Gastrocnemius medialis (tissue), 4 donors: ENCODE data around the gene KATNAL2. TPM values are rescaled to one million over a fixed set of nuclear protein-coding genes. Genes with fewer than 3 reads are reported as not detected.

Experiments used
- ATAC-seq, 2 donors: fragments of 150-250 bp; one replicate each; pipeline ENCODE4 v1.9.1; 2016
- DNase-seq, 2 donors: peaks; one replicate each; pipeline ENCODE4 v3.0.0-alpha.2; 2019
- H3K27ac ChIP-seq, 4 donors: fragments of 200-600 bp; sonication (generic); 1 replicate in 1 of 4; 2 replicates in 3 of 4; pipeline ENCODE4 v1.5.1; 2016 to 2018; ENCODE audit warnings: mild to moderate bottlenecking in 2 of 4, moderate library complexity in 1 of 4
- H3K27me3 ChIP-seq, 3 donors: fragments of 200-600 bp; sonication (generic) in 2 of 3; 1 replicate in 1 of 3; 2 replicates in 2 of 3; pipeline versions ENCODE4 v1.5.1 to v1.6.0; 2016 to 2019; ENCODE audit warnings: mild to moderate bottlenecking in 1 of 3, moderate library complexity in 1 of 3
- H3K36me3 ChIP-seq, 2 donors: fragments of 200-600 bp; sonication (generic) in 1 of 2; one replicate each; pipeline ENCODE4 v1.5.1; 2017 to 2018
- H3K4me1 ChIP-seq, 2 donors: fragments of 200-600 bp; sonication (generic) in 1 of 2; one replicate each; pipeline ENCODE4 v1.5.1; 2016 to 2017; ENCODE audit warnings: mild to moderate bottlenecking in 2 of 2
- H3K4me3 ChIP-seq, 4 donors: fragments of 200-600 bp; sonication (generic) in 3 of 4; 1 replicate in 1 of 4; 2 replicates in 3 of 4; pipeline ENCODE4 v1.5.1; 2016 to 2019; ENCODE audit warnings: mild to moderate bottlenecking in 2 of 4
- H3K9me3 ChIP-seq, 3 donors: fragments of 200-600 bp; sonication (generic) in 2 of 3; 1 replicate in 1 of 3; 2 replicates in 2 of 3; pipeline ENCODE4 v1.5.1; 2016 to 2019
- CTCF ChIP-seq, 5 experiments: fragments of 450-650 bp in 3 of 5; fragments of 200-600 bp in 2 of 5; sonication (generic) in 2 of 5; IDR thresholded peaks in 4 of 5; conservative IDR thresholded peaks in 1 of 5; 1 replicate in 4 of 5; 2 replicates in 1 of 5; pipeline ENCODE4 v1.5.1; 2016 to 2019; ENCODE audit warnings: antibody characterized with exemption in 5 of 5, mild to moderate bottlenecking in 3 of 5, moderate library complexity in 3 of 5
- POLR2A ChIP-seq, 2 donors: fragments of 450-650 bp; IDR thresholded peaks; one replicate each; pipeline ENCODE4 v1.6.1; 2017; ENCODE audit warnings: antibody characterized with exemption in 2 of 2, mild to moderate bottlenecking in 2 of 2, moderate library complexity in 2 of 2
- in situ Hi-C, 4 donors: fragments of 200-750 bp; cut with MboI; loops; one replicate each; pipeline versions ENCODE4 v1.15.0 to v1.8.0; 2017; ENCODE audit warnings: low sequenced_read_pairs in 4 of 4
- intact Hi-C: fragments of 100-400 bp; cut with DNase I; formaldehyde crosslinking; loops from one replicate; pipeline ENCODE4 v1.15.1; 2023; ENCODE audit warnings: low total_unique reads
- total RNA-seq, 4 donors: library from RNA; depleted of rRNA; stranded (reverse); fragments of >200 nt; gene quantifications; one replicate each; pipeline versions ENCODE4 v1.1.0 to v1.2.3, GENCODE V29; 2016

Gene KATNAL2
- total RNA-seq, 4 donors from 2014 or later, result 0.27 to 2.7 (median 0.52) TPM; not detected in 1

GRCh38 chr18:46942646-46943045 is 25.2 kb downstream of the KATNAL2 start:
- TF ChIP-seq CTCF (IDR thresholded peaks at IDR 0.05 in 4 of 5, conservative IDR thresholded peaks at IDR 0.05 in 1 of 5) (no peak), POLR2A (IDR thresholded peaks at IDR 0.05) (no peak)
- Histone ChIP-seq H3K27ac (no peak overlapping the region), H3K4me1 (peaks cover 24 to 28% of the 10 kb centered on the region in 2 donors), H3K27me3 (no peaks in the 10 kb centered on the region), H3K4me3 (no peak overlapping the region), H3K36me3 (no peaks in the 10 kb centered on the region), H3K9me3 (no peaks in the 10 kb centered on the region)
- no peak for DNase-seq
- in situ Hi-C loops, result no loop called here
- intact Hi-C loops, result no loop called here
- no peak for ATAC-seq

- TF ChIP-seq CTCF (IDR thresholded peaks at IDR 0.05 in 4 of 5, conservative IDR thresholded peaks at IDR 0.05 in 1 of 5) (no peak), POLR2A (IDR thresholded peaks at IDR 0.05) (no peak)
- Histone ChIP-seq H3K9me3 (no peaks in the 10 kb centered on the region), H3K4me3 (peak overlapping the region; percentile 64 to 92 (median 68)), H3K36me3 (no peaks in the 10 kb centered on the region), H3K27me3 (no peaks in the 10 kb centered on the region), H3K4me1 (no peaks in the 10 kb centered on the region), H3K27ac (peak overlapping the region in 1 of 4 donors; percentile 4)
- DNase-seq (peak; percentile 60 to 69), ATAC-seq (peak; percentile 87 to 95)
- in situ Hi-C loops (no loop called here), intact Hi-C loops (no loop called here)
Observed at GRCh38 chr18:46946656-46947282, 29.4 kb downstream of the KATNAL2 start.

DNA sequence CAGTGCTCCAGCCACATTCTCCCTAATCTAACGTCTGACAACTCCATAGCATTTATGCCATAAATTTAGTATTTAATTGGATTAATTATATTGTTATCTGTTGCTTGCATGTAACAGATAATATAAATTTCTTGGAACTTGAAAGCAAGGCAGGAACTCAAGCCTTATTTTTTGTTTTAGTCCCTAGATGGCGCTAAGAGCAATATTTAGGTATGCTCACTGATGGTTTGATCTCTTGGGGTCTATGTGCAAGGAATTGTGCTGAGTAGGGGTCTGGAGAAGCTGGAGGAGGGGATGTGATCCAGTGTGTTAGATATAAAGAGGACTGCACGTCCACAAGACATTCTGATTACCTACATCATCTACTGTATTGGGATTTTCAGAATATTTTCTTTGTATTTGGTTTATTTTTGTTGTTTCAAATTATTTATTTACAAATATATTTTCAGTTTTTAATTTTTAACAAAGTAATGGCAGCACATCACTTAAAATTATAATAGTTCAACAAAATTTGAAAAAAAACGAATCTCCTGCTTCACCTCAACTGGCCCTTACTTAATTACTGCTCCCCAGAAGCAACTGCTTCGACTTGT is 32.8 kb downstream of the KATNAL2 start:
- Histone ChIP-seq H3K27ac (no peak overlapping the region), H3K36me3 (no peaks in the 10 kb centered on the region), H3K4me3 (no peak overlapping the region), H3K27me3 (no peaks in the 10 kb centered on the region), H3K9me3 (no peaks in the 10 kb centered on the region), H3K4me1 (no peaks in the 10 kb centered on the region)
- in situ Hi-C loops, result no loop called here
- TF ChIP-seq POLR2A (IDR thresholded peaks at IDR 0.05) (no peak), CTCF (IDR thresholded peaks at IDR 0.05 in 4 of 5, conservative IDR thresholded peaks at IDR 0.05 in 1 of 5) (peak in 1 of 5 experiments; percentile 42)
- intact Hi-C loops, result no loop called here
- ATAC-seq (no peak), DNase-seq (no peak)

DNA sequence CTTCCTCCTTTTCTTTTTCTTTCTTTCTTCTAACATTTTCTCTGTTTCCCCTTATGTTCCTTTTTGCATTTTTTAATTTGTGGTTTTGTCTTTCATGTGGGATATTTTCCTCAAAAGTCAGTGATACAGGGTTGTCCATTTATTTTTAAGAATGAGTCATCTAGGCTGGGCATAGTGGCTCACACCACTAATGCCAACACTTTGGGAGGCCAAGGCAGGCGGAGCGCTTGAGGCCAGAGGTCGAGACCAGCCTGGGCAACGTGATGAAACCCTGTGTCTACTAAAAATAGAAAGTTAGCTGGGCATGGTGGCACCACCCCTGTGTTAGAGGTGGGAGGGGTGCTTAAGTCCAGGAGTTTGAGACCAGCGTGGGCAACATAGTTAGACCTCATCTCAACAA is 35.8 kb downstream of the KATNAL2 start:
- in situ Hi-C loops, result no loop called here
- DNase-seq, result peak in 1 of 2 donors; percentile 29

More for the DNA sequence above, 35.8 kb downstream of the KATNAL2 start:
- peak in 1 of 2 donors; percentile 46 for ATAC-seq
- no peaks in the 10 kb centered on the region for H3K36me3 ChIP-seq
- H3K27me3 ChIP-seq, result no peaks in the 10 kb centered on the region
- H3K4me3 ChIP-seq, result no peak overlapping the region
- H3K4me1 ChIP-seq, result no peaks in the 10 kb centered on the region
- no peaks in the 10 kb centered on the region for H3K9me3 ChIP-seq
- TF ChIP-seq CTCF (IDR thresholded peaks at IDR 0.05 in 4 of 5, conservative IDR thresholded peaks at IDR 0.05 in 1 of 5) (no peak), POLR2A (IDR thresholded peaks at IDR 0.05) (no peak)
- H3K27ac ChIP-seq, result no peak overlapping the region
- intact Hi-C loops, result no loop called here
